Epithelial cell of proximal tubule (primary cell): Measurements from ENCODE around the gene C4orf46. TPM values are rescaled to one million over a fixed set of nuclear protein-coding genes. Genes with fewer than 3 reads are reported as not detected.

Experiments
- DNase-seq: peaks from one replicate; pipeline ENCODE4 v3.0.0-alpha.2; 2011; ENCODE audit warnings: low read depth
- H3K4me3 ChIP-seq: 2 replicates; pipeline ENCODE4 v1.5.1; 2011; ENCODE audit warnings: low read depth, mild to moderate bottlenecking, low read length
- total RNA-seq: library from RNA; depleted of rRNA; stranded (reverse); fragments of >200 nt; gene quantifications from 2 replicates; pipeline ENCODE4 v1.2.3, GENCODE V29; 2015
- TF ChIP-seq, protein P1 (sequence below): conservative IDR thresholded peaks from 2 replicates; pipeline ENCODE4 v1.5.1; 2012; ENCODE audit warnings: low read depth, mild to moderate bottlenecking, low read length

C4orf46 gene
- total RNA-seq, 1 donor from 2014 or later = 17.8 TPM

DNA sequence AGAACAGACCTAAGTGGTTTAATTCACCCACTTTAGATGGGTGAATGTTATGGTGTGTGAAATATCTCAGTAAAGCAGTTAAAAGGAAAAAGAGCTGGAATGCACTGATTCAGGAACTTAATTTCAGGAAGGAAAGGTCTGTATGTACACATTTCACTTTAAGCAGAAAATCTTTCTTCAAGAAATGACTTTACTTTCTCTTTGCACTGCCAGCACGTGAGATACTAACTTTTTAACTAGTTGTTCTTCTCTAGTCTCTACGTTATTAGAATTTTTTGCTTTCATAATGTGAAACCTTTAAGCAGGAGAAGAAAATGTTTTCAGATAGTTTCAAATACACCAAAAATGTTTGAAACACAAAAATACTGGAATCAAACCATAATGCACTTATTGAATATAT, 18.8 kb downstream of the C4orf46 start:
- no peak overlapping the region for H3K4me3 ChIP-seq
- TF ChIP-seq, protein P1, sequence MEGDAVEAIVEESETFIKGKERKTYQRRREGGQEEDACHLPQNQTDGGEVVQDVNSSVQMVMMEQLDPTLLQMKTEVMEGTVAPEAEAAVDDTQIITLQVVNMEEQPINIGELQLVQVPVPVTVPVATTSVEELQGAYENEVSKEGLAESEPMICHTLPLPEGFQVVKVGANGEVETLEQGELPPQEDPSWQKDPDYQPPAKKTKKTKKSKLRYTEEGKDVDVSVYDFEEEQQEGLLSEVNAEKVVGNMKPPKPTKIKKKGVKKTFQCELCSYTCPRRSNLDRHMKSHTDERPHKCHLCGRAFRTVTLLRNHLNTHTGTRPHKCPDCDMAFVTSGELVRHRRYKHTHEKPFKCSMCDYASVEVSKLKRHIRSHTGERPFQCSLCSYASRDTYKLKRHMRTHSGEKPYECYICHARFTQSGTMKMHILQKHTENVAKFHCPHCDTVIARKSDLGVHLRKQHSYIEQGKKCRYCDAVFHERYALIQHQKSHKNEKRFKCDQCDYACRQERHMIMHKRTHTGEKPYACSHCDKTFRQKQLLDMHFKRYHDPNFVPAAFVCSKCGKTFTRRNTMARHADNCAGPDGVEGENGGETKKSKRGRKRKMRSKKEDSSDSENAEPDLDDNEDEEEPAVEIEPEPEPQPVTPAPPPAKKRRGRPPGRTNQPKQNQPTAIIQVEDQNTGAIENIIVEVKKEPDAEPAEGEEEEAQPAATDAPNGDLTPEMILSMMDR = no peak
- DNase-seq = no peak

DNA sequence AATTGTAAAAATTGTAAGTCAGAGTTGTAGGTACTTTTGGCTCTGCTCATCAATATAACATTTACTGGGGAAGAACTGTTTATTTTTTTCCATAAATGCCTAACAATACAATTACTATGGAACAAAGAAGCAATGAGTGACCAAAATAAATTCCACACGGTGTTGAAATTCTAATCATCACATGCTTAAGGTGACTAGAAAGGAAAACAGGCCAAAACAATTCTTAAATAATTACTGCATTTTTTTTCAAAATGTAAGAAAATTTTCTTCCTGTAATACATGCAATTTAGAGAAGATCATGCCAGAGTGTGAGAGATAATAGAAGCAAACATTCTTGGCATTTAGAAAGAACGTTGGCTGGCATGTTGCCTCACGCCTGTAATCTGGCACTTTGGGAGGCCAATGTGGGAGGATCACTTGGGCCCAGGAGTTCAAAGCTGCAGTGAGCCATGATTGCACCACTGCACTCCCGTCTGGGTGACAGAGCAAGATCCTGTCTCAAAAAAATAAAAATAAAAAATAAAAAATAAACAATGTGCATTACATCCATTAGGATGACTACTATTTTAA, 22.5 kb downstream of the C4orf46 start:
- DNase-seq = no peak
- no peak overlapping the region for H3K4me3 ChIP-seq
- TF ChIP-seq, protein P1 = no peak

DNA sequence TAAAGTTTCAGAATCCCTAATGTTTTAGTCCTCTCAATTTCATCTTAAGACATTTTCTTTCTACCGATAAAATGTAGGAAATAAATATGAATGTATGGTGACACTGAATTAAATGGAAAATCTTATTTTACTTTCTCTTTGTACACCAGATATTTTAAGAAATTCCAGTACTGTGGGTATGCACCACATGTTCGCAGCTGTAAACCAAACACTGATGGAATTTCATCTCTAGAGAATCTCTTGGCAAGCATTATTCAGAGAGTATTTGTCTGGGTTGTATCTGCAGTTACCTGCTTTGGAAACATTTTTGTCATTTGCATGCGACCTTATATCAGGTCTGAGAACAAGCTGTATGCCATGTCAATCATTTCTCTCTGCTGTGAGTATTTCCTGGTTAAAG, 26.9 kb downstream of the C4orf46 start:
- TF ChIP-seq, protein P1 = no peak
- DNase-seq = no peak

DNA sequence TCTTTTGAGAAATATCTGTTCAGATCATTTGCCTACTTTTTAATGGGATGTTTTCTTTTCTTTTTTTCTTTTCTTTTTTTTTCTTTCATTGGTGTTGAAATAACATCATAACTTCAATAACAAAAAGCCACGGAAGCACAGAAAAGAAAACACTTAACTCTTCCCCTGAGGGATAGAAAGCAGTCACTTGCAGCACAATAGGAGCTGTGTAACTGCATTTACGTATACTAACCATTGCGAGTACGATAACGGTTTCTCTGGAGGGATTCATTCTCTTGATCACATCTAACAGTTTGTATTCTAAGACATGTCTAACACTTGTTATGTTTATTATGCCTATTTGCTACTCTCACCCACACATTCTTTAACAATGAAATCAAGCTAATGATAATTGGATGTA, 27.3 kb downstream of the C4orf46 start:
- H3K4me3 ChIP-seq = no peak overlapping the region
- TF ChIP-seq, protein P1 = no peak
- DNase-seq = no peak

More for the DNA sequence above, 26.9 kb downstream of the C4orf46 start:
- no peak overlapping the region for H3K4me3 ChIP-seq

DNA sequence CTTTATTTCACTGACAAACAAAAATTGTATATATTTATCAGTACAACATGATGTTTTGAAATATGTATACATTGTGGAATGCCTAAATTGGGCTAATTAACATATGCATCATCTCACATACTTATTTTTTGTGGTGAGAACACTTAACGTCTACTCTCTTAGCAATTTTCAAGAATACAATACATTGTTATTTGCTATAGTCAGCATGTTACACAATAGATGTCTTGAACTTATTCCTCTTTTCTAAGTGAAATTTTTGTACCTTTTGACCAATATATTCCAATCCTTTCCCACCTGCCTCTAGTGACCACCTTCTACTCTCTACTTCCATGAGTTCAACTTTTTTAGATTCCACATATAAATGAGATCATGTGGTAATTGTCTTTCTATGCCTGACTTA, 35.1 kb downstream of the C4orf46 start:
- no peak overlapping the region for H3K4me3 ChIP-seq
- TF ChIP-seq, protein P1 = no peak
- DNase-seq = no peak

DNA sequence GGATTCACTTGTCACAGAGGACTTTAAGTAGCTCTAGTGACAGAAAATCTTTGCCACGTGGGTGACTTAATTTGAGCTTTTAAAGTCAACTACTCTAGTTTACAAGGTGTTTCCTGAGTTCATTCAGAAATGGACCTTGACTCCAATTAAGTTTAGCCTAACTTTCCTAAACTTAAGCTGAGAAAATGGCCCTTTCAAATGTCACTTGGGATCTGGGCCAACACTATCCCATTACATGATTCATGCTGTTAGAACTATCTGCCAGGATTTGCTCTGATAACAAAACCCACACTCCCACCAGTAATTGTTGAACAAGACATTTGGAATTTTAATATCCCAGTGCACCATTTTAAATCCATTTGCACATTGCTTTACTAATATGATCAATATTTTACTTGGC, 40.8 kb downstream of the C4orf46 start:
- H3K4me3 ChIP-seq = no peak overlapping the region
- TF ChIP-seq, protein P1 = no peak
- DNase-seq = no peak

DNA sequence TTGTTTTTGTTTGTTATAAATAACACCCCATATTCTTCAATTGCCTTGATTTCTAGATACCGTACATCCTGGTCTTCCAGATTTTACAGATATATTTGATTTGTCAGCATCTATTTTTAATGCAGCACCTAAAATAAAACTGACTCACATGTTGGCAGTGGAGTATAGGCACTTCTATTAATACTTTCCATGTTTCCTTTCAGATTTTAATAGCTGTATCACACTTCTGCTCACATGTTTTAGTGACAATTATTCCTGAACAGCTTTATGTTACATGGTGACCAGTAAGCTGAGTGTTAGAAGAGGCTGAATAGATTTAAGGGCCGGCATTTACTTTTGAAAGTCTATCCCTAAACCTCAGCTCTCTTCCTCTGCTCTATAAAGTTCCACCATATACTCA, 46.1 kb downstream of the C4orf46 start:
- no peak for DNase-seq
- TF ChIP-seq, protein P1 = no peak
- H3K4me3 ChIP-seq = no peak overlapping the region
